ENCODE measurements around the gene SYNGR2.

SYNGR2 gene

DNA sequence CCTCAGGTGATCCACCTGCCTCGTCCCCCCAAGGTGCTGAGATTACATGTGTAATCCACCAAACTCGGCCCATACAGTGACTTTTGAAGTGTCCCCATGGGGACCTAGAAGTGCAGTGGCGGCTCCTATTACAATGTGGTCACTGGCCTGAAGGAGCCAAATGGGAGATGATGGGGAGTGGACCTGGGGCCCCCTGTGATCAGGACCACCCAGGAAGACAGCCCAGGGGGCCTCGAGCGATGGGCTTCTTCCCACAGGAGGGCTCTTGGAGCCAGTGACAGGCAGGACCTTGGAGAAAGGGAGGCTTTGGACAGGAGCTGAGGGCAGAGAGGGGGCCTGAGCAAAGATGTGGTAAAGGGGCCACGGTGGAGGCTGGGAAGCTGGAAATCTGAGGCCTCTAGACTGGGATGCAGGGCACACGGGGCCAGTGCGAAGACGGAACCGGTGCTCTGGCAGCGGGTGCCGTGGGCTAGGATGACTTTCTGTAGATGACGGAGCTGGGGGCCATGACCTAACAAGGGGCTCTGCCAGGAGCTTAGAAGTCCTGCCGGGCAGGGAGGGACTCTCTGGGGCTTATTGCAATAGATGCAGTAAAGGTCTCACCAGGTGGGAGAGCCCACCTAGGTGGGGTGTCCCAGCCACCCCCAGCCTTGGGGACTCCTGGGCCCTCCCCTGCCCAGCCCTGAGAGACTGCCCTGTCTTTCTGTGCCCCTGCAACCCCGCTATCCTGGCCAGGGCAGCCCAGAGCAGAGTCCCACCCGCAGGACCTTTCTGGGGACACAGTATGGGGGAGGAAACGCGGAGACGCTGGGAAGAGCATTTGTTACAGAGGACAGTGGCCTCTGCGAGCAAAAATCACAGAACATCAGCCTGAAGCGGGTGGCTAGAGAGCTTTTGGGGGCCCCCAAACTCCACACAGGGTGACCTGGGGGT, 24.9 kb upstream of the SYNGR2 start:
- no peak for DNase-seq (ENCODE audit: low spot score)

DNA sequence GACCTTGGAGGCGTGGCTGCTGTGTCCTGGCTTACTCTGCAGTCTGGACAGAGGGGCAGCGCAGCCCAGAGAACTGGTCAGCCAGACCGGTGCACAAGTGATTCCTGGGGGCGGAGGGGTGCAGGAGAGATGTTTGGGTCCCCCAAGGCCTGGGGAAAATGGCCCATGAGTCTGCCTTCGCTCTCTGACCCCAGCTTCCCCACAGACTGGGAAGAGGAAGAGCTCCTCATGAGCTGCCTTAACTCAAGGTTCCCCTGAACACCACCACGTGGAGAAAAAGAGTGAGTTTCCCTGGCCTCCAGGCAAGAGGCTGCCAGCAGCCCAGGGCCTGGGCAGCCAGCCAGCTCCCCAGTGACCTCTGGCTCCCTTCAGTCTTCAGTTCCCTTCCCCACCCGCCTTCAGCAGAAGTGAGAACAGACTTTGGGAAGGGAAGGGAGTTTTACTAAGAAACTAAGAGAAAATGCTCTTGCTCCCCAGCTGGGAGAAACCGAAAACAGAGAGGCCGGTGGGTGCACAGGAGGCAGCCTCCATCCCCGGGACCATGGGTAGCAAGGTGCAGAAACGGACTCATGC, 24.1 kb upstream of the SYNGR2 start:
- peak; percentile 89 for DNase-seq (ENCODE audit: low spot score)

DNA sequence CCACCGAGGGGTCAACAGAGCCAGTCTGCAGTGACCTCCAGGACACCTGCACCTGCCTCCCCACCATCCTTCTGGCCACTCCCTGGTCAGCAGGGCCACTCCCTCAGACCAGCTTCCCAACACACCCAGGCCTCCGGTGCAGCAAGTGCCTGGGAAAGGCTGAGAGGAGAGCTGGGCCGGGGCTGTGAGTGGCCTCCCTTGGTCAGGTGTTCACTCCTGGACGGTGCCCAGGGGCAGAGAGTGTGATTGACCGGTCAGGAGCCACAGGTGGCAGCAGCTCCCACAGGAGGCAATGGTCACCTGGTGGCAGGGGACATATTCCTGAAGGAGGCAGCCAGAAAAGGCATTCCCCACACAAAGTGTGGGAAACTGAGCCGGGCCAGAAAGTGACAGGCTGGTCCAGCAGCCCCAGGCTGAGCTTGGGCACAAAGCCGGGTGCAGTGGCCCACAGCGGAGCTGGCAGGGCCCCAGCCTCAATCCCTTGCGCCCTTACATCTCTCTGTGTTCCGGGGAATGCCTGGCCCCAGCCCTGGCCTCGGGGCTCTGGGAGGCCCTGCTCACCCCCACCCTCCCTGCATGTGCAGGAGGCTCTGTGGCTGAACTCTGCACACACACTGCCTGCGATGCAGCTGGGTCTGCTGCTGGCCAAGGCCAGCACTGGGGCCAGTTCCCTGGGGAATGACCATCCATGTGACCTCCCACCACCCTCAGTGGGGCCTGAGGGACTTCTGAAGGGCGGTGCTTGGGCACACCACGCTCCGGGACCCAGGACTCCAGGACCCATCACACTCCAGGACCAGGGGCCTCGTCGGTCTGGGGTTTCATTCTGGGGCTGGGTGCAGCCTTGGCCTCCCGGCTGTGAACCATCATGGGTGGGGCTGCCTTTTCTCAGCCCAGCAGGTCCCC, 23.4 kb upstream of the SYNGR2 start:
- peak; percentile 59 for DNase-seq (ENCODE audit: low spot score)

DNA sequence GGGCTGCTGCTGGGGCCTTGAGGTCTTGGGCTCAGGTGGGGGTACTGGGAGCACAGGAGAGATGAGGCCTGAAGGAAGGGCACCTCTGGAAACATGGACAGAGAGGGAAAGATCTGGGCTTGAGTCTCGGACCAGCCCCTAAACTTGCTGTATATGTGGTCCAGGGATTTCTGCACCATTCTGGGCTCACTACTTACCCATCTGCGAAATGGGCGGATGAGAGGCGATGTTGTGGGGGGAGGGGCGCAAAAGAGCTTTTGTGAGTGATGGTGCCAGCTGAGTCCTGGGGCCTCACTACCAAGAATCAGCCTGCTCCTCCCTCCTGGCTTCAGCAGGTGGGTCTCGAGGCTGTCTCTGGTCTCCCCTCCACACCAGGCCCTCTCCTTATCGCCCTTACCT, 21.9 kb upstream of the SYNGR2 start:
- no peak for DNase-seq (ENCODE audit: low spot score)

DNA sequence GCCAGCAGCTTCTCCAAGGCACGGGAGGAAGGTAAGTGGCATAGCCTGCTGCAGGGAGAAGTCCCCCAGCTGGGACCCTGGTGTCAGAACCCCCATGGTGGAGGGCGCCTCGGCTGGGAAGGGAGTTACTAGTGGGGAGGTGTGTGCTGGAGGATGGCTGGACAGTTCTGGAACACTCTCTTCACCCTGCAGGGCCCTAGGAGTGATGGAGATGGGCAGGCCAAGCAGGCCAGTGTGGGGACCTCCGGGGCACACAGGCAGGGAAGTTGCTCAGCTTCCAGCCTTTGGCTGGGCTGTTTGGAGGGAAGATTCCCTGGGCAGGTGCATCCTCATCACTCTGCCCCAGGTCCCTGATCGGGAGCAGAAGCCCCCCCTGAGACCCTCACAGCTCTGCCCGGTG, 21.5 kb upstream of the SYNGR2 start:
- DNase-seq (ENCODE audit: low spot score) = no peak

DNA sequence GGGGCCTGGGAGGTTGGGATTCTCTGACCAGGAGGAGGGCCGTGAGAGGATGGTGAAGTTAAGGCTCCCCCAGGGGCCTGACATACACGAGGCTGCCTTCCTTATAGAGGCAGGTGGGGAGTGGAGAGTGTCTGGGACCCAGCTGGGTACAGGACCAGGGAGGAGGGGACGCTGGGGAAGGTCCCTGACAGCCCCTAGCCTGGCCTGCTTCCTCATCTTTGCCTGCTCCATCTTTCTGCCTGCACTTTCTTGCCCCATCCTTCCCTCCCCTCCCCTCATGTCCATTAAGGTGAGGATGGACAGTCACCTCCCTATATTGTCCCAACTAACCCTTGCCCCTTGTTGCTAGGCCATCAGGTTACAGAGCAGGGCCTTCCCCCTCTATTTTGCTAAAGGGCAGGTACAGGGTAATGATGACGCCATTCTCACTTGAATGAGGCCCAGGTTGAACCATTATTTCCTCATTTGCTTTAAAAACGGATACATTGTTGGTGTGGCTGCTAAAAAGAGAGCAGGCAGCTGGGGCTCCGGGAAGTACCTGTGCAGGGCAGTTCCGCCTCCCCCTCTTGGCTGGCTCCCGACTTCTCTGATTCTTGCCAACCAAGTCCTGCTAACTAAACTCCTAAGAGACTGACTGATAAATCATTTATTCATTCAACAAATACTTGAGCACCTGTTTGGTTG, 20.9 kb upstream of the SYNGR2 start:
- DNase-seq (ENCODE audit: low spot score) = no peak

DNA sequence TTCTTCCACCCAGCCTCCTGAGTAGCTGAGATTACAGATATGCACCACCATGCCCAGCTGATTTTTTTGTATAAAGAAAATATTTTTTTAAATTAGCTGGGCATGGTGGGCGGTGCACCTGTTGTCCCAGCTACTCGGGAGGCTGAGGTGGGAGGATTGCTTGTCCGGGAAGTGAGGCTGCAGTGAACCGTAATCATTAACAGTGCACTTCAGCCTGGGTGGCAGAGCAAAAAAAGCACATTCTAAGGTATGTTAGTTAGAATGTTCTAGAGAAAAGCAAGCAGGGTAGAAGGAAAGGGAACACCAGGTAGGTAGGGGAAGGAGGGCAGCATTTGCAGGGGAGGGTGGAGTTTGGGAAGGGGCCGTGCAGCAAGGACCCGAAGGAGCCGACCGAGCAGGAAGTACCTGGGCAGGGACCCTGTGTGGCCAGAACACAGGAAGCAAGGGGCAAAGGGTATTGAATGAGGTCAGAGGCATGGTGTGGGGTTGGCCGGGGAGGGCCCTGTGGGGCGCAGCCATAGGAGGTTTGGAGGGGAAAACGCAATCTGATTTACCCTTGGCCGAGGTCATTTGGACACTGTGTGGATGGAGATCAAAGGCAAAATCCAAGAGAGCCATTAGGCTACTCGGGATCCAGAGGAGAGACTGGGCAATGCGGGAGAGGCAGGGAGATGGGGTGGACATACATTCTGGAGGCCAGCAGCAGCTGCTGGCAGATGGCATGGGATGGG, 19.9 kb upstream of the SYNGR2 start:
- no peak for DNase-seq (ENCODE audit: low spot score)

DNA sequence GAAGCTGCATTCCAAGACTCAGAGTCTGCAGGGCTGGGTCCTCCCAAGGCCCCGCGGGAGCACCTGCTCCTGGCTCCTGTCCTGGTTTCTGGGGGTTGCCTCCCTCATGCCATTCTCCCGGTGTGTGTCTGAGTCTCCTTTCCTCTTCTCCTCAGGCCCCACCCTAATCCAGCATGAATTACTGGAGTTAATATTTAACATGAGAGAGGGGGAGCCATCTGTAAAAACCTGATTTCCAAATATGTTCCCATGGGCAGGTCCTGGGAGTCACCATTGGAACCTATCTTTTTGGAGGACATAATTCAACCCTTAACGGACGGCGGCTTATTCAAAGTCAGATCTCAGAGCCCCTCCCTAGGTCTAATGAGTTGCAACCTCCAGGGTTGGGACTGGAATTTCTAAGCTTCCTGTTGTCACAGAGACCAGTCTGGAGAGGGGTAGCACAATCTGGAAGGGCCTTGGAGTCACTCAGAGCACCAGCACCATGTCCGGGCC, 16.8 kb upstream of the SYNGR2 start:
- DNase-seq (ENCODE audit: low spot score) = no peak

DNA sequence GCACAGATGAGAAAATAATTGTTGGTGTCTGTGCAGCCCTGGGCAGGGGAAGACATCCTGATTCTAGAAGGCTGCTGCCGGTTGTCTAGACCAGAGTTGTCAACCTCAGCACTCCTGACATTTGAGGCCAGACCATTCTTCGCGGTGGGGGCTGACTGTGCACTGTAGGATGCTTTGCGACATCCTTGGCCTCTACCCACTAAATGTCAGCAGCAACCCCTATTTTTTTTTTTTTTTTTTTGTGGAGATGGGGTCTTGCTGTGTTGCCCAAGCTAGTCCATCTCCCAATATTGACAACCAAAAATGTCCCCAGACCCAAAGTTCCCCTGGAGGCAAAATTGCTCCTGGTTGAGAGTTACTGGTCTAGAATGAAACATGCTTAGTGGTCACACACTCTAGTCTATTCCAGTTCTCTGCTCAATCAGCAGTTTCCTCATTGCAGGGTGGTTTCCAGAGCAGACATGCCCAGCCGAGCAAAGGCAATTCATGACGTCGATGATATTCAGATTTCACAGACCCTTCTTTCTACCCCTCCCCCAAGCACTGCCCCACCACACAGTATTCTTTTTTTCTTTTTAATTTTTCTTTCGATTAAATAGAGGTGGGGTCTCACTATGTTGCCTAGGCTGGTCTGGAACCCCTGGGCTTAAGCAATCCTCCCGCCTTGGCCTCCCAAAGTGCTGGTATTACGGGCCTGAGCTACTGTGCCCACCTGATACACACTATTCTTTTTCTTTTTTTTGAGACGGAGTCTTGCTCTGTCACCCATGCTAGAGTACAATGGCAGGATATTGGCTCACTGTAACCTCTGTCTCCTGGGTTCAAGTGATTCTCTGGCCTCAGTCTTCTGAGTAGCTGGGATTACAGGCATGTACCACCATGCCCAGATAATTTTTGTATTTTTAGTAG, 13.2 kb upstream of the SYNGR2 start:
- DNase-seq (ENCODE audit: low spot score) = no peak

DNA sequence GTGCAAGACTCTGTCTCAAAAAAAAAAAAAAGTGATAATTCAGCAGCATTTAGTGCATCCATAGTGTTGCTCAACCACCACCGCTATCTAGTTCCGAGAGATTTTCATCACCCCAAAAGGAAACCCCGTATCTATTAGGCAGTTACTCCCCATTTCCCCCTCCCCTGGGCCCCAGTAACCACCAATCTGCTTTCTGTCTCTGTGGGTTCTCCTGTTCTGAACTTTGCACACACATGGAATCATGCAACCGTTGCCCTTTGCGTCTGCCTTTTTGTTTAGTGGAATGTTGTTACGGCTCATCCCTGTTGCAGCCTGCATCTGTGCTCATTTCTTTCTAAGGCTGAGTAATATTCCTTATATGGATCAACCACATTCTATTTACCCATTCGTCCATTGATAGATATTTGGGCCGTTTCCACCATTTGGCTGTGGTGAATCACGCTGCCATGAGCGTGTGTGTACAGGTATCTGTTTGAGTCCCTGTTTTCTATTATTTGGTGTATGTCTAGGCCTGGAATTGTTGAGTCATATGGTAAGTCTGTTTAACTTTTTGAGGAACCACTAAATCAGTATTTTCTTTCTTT, 8.7 kb upstream of the SYNGR2 start:
- DNase-seq (ENCODE audit: low spot score) = no peak

DNA sequence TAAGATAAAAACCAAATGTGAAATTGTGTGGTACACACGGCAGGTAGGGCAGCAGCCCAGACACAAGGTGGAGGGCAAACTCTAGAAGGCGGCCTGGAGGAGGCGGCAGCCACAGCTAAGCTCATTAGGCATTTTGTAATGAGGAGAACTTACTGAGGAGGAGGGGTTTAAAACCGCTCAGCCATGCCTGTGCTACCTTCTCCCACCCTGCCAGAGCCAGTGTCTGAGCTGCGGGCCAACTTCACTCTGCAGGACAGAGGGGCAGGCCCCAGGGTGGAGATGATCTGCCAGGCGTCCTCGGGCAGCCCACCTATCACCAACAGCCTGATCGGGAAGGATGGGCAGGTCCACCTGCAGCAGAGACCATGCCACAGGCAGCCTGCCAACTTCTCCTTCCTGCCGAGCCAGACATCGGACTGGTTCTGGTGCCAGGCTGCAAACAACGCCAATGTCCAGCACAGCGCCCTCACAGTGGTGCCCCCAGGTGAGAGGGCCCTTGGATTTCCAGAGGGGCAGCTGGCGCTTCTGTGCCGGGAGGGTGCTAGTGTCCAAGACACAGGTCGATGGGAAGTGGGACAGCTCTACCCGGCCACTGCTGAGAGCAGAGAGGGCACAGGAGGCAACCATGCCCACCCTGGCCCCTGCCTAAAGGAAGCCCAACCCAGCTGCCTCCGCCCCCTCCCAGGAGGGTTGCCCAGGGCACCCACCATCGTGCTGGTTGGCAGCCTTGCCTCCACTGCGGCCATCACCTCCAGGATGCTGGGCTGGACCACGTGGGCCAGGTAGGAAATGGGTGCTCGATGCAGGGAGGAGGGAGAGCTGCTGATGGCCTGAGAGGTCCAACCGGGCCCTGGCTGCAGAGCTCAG, 4.3 kb upstream of the SYNGR2 start:
- DNase-seq (ENCODE audit: low spot score) = no peak

DNA sequence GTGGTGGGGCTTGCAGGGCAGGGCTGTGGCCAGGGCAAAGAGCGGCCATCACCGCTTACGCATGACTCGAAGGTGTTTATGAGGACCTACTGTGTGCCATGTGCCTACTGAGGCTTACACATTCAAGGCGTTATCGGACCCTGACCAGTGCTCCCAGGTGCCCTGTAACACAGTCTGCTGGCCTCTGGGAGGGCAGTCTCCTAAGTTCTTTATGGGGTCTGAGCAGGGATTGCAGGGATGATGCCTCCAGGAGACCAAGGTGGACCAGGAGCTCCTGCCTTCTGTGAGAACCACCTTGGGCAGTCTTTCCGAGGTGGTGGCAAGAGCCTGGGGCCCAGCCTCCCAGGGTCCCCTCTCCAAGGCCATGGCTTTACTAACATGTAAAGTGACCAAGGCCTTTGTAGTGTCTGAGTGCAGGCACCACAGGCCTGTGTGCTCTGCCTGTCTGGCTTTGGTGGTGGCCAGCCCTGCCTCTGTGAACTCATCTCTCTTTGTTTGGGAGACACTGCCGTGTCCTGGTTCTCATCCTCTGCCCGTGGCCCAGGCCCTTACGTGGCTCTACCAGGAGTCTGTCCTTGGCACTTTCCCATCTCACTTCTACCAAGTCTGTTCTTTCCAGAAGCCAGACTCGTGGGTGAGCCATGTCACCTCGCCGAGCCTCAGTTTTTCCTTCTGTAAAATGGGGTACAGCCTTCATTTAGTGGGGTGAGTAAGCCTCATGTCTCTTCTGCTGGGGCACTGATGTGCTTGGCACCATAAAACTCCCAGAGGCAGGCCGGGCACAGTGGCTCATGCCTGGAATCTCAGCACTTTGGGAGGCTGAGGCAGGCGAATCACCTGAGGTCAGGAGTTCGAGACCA, 3.4 kb upstream of the SYNGR2 start:
- no peak for DNase-seq (ENCODE audit: low spot score)

DNA sequence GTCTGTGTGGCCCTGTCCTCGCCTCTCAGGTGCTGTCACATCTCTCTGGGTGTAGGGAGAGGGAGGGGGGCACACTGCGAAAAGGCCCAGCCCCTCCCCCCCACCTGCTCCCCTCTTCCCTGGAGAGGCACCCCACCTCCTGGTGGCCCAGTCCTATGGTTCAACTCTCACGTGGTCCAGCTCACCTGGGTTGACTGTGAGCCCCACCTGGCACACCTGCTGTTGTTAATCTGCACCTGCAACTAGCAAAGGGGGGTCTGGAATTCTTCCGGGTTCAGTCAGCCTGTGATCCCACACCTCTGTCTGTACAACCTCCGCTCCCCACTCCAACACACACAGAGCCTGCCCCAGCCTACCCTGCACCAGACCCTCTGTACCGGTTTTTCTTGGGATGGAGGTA, 2.0 kb upstream of the SYNGR2 start:
- DNase-seq (ENCODE audit: low spot score) = no peak

DNA sequence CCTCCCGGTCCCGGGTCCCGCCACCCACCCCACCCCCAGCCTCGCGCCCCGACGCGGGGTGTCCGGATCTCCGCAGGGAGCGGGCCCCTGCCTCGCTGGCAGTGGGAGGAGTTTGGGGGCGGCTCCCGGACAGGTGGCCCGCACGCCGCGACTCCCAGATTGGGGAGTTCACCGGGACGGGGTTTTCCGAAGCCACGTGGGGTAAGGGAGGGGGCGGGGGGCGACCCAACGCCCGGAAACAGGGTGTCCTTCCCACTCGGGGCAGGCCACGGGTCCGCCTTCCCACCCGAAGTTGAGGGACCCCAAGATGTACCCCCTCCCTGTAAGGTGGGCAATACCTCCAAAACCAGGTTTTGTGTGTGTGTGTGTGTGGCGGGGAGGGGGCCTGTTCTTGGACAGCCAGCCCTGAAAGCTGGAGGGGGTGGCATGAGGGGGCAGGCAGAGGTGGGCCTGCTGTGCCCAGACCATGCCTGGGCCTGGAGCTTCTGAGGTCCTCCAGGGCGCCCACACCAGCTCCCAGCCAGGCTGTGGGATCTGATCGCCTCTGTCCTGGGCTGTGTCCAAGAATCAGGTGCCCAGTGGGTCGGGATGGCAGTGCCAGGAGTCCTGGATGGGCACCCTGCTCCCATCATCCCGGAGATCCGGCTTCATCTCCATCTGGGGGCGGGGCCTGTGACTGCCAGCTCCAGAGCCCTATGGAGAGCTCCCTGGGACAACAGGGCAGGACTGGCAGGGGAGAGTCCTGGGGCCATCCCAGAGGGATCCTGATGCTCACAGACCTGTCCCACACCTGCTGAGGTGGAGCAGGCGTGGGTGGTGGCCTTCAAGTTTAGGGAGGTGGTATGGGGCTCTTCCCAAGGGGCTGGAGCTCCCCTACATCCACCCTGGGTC, 767 bp downstream of the SYNGR2 start:
- peak; percentile 60 for DNase-seq (ENCODE audit: low spot score)

DNA sequence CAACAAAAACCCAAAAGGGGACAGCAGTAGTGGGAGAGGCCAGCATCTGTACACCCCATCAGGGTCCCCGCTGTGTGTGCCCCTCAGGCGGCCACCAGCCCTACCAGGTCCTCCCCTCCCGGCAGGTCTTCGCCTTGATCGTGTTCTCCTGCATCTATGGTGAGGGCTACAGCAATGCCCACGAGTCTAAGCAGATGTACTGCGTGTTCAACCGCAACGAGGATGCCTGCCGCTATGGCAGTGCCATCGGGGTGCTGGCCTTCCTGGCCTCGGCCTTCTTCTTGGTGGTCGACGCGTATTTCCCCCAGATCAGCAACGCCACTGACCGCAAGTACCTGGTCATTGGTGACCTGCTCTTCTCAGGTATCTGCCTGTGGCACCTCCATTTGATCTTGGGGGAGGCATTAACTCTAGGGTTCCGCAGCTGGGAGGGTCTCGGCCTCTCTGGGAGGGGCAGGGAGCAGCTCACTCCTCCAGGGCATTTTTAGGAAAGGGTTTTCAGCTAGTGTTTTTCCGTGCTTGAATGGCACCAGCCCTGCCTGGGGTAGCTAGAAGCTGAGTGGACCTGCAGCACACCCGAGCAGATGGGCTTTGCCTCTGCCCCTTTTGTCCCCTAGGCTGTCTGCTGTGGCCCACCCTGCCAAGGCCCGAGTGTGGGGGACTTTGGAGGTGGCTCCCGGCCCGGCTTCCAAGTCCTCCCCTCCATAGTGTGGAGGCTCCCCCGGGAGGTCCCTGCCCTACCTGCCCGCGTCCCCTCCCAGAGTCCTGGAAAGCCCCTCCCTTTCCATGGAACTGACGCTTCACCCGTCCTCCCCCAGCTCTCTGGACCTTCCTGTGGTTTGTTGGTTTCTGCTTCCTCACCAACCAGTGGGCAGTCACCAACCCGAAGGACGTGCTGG, 2.6 kb downstream of the SYNGR2 start:
- DNase-seq (ENCODE audit: low spot score) = no peak

Measured in Ammon's horn (tissue), 1 donor.